Tibial artery (tissue), 4 donors: ENCODE results near the gene ATF6.

ENCODE experiments used
- DNase-seq, 2 donors: peaks; one replicate each; pipeline ENCODE4 v3.0.0-alpha.2; 2019
- H3K27ac ChIP-seq, 2 donors: fragments of 200-600 bp; sonication (generic) in 1 of 2; 1 replicate in 1 of 2; 2 replicates in 1 of 2; pipeline ENCODE4 v1.5.1; 2018 to 2019; ENCODE audit warnings: mild to moderate bottlenecking in 1 of 2
- H3K27me3 ChIP-seq, 2 donors: fragments of 200-600 bp; sonication (generic) in 1 of 2; one replicate each; pipeline versions ENCODE4 v1.5.1 to v1.6.0; 2016 to 2019
- H3K36me3 ChIP-seq, 3 donors: fragments of 200-600 bp; sonication (generic) in 2 of 3; one replicate each; pipeline ENCODE4 v1.5.1; 2016 to 2019; ENCODE audit warnings: mild to moderate bottlenecking in 2 of 3
- H3K4me1 ChIP-seq, 4 donors: fragments of 200-600 bp; sonication (generic) in 2 of 4; 1 replicate in 3 of 4; 2 replicates in 1 of 4; pipeline ENCODE4 v1.5.1; 2016 to 2019
- H3K4me3 ChIP-seq, 2 donors: fragments of 200-600 bp; sonication (generic) in 1 of 2; 1 replicate in 1 of 2; 2 replicates in 1 of 2; pipeline ENCODE4 v1.5.1; 2018 to 2019; ENCODE audit warnings: mild to moderate bottlenecking in 2 of 2
- H3K9me3 ChIP-seq, 3 donors: fragments of 200-600 bp; sonication (generic) in 1 of 3; one replicate each; pipeline ENCODE4 v1.5.1; 2016 to 2019
- intact Hi-C: fragments of 100-400 bp; cut with DNase I; formaldehyde crosslinking; loops from one replicate; pipeline ENCODE4 v1.15.0; 2023; ENCODE audit warnings: low total_unique reads
- TF ChIP-seq, protein P1 (sequence below), 2 experiments: fragments of 200-600 bp in 1 of 2; fragments of 450-650 bp in 1 of 2; IDR thresholded peaks; one replicate each; pipeline ENCODE4 v1.5.1; 2017 to 2019; ENCODE audit warnings: antibody characterized with exemption in 2 of 2, mild to moderate bottlenecking in 1 of 2, moderate library complexity in 1 of 2

Gene ATF6

DNA sequence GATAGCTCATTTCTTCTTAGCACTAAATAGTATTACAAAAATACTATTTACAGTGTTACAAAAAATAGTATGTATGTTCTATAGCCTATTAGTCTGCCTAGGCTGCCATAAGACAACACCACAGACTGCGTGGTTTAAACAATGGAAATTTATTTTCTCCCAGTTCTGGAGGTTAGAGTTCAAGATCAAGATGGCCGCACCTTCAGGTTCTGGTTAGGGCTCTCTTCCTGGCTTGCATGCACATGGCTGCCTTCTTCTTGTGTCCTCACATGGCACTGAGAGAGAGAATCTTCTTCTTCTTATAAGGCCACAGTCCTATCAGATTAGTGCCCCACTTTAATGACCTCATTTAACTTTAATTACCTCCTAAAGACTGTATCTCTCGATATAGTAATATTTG is 4.1 kb downstream of the ATF6 start:
- peaks cover 0 to 41% (median 27%) of the 10 kb centered on the region in 4 donors for H3K4me1 ChIP-seq
- H3K9me3 ChIP-seq, result no peaks in the 10 kb centered on the region
- no peak for DNase-seq
- no peaks in the 10 kb centered on the region for H3K27me3 ChIP-seq
- no peak overlapping the region for H3K27ac ChIP-seq
- H3K36me3 ChIP-seq, result no peaks in the 10 kb centered on the region
- intact Hi-C loops, result no loop called here
- no peak overlapping the region for H3K4me3 ChIP-seq
- TF ChIP-seq, protein P1, sequence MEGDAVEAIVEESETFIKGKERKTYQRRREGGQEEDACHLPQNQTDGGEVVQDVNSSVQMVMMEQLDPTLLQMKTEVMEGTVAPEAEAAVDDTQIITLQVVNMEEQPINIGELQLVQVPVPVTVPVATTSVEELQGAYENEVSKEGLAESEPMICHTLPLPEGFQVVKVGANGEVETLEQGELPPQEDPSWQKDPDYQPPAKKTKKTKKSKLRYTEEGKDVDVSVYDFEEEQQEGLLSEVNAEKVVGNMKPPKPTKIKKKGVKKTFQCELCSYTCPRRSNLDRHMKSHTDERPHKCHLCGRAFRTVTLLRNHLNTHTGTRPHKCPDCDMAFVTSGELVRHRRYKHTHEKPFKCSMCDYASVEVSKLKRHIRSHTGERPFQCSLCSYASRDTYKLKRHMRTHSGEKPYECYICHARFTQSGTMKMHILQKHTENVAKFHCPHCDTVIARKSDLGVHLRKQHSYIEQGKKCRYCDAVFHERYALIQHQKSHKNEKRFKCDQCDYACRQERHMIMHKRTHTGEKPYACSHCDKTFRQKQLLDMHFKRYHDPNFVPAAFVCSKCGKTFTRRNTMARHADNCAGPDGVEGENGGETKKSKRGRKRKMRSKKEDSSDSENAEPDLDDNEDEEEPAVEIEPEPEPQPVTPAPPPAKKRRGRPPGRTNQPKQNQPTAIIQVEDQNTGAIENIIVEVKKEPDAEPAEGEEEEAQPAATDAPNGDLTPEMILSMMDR (IDR thresholded peaks at IDR 0.05), result no peak

DNA sequence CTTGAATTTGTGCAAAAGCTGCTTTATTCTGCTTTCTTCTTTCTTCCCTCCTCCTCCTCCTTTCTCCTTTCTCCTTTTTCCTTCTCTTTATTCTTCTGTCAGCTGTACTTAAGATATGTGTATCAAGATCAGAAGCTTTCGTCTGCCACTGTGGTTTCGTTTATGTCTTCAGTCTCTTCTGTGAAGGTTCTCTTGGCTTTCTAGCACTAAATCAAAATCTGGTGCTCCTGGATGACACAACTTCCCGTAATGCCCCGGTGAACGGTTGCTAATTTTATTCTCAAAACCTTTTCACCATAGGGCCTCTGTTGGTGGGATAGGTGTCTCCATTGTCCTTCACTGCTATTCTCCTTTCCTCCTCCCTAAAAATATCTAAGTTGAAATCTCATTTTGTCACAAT is 5.0 kb downstream of the ATF6 start:
- no peaks in the 10 kb centered on the region for H3K9me3 ChIP-seq
- H3K4me3 ChIP-seq, result no peak overlapping the region
- no peak overlapping the region for H3K27ac ChIP-seq
- intact Hi-C loops, result no loop called here
- H3K36me3 ChIP-seq, result no peaks in the 10 kb centered on the region
- H3K4me1 ChIP-seq, result peaks cover 0 to 41% (median 27%) of the 10 kb centered on the region in 4 donors
- no peaks in the 10 kb centered on the region for H3K27me3 ChIP-seq
- DNase-seq, result no peak
- TF ChIP-seq, protein P1 (IDR thresholded peaks at IDR 0.05), result no peak

DNA sequence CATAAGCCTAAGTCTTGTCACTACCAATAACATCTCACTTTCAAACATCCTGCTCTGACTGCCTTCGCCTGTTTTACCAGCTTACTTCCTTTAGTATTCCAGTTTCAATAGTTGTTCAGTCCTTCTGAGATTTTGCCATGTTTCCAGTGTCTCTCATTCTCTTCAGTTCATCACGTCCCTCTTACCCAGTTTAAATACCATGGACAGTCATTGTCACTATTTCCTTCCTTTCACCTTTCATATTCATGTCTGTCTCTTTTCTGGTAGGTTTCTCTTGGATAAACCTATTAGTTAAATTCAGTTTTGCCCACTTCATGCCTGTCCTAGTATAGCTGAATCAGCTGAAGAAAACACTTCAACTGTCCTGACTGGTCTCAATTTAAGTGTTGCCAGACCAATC is 5.9 kb downstream of the ATF6 start:
- TF ChIP-seq, protein P1 (IDR thresholded peaks at IDR 0.05), result no peak
- Histone ChIP-seq H3K9me3 (no peaks in the 10 kb centered on the region), H3K27ac (no peak overlapping the region)

DNA sequence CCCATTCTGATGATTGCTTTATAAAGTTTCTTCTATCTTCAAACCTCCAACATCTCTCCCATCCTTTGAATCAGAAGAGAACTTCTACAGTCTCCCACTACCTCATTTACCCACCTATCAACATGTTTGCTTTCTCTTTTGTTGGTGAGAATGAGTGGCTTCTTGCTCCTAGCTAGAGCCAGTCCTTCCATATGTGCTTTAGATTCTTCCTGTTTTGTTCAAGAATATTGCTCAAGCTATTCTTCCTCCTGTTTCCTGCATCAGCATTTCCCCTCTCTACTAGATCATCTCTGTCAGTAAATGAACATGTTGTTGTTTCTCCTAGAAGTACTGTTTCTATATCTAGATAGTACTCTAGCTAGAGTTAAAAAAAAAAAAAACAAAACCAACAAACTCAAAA is 6.3 kb downstream of the ATF6 start:
- TF ChIP-seq, protein P1 (IDR thresholded peaks at IDR 0.05), result no peak
- peaks cover 0 to 33% (median 20%) of the 10 kb centered on the region in 4 donors for H3K4me1 ChIP-seq
- intact Hi-C loops, result no loop called here
- no peak overlapping the region for H3K27ac ChIP-seq
- no peak overlapping the region for H3K4me3 ChIP-seq
- H3K9me3 ChIP-seq, result no peaks in the 10 kb centered on the region
- no peak for DNase-seq
- H3K36me3 ChIP-seq, result no peaks in the 10 kb centered on the region
- no peaks in the 10 kb centered on the region for H3K27me3 ChIP-seq

More for the DNA sequence above, 5.9 kb downstream of the ATF6 start:
- H3K4me1 ChIP-seq, result peaks cover 0 to 37% (median 24%) of the 10 kb centered on the region in 4 donors
- no peaks in the 10 kb centered on the region for H3K27me3 ChIP-seq
- H3K36me3 ChIP-seq, result no peaks in the 10 kb centered on the region
- no peak for DNase-seq
- no peak overlapping the region for H3K4me3 ChIP-seq
- intact Hi-C loops, result no loop called here

DNA sequence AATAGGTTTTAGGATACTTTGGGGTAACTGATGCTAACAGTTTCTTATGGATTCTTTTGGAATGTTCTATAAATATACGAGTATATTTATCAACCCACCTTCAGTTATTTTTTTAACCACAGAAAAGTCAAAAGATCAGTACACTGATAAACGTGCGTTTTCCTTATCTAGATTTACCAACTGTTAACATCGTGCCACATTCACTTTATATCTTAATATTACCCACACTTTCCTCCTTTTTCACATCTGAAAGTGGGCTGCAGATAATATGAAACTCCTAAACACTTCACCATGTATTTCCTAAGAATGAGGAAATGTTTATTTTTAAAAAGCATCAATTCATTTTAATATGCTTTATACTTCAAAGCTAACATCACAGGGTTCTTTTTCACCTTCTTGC is 7.7 kb downstream of the ATF6 start:
- intact Hi-C loops, result no loop called here
- Histone ChIP-seq H3K36me3 (no peaks in the 10 kb centered on the region), H3K27ac (no peak overlapping the region), H3K27me3 (no peaks in the 10 kb centered on the region), H3K4me3 (no peak overlapping the region), H3K4me1 (peaks cover 0 to 20% (median 9%) of the 10 kb centered on the region in 4 donors), H3K9me3 (no peaks in the 10 kb centered on the region)
- no peak for DNase-seq
- TF ChIP-seq, protein P1 (IDR thresholded peaks at IDR 0.05), result no peak

DNA sequence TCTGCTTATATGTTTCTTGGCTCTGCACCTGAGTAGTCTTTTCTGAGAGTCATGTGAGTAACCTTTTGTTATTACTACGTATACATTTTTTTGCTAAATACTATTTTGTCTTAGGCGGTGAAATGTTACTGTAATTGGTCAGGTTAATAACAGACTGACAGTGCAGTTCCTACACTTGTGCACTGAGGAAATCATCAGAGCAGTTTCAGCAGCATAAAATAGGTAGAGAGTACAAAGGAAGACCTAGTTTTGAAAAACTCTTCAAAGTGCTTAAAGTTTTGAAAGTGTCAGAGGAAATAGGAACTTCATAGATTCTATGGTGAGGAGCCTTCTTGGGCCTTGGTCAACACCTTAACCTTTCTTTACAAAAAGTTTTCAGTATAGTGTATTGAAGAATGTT is 11.1 kb downstream of the ATF6 start:
- Histone ChIP-seq H3K9me3 (no peaks in the 10 kb centered on the region), H3K4me3 (no peak overlapping the region), H3K4me1 (peaks cover 0 to 22% (median 1%) of the 10 kb centered on the region in 4 donors), H3K27me3 (no peaks in the 10 kb centered on the region), H3K27ac (no peak overlapping the region), H3K36me3 (peaks cover 2 to 11% (median 9%) of the 10 kb centered on the region in 3 donors)
- intact Hi-C loops, result no loop called here
- TF ChIP-seq, protein P1 (IDR thresholded peaks at IDR 0.05), result no peak
- no peak for DNase-seq
